DMS114 treated with DMSO at 0.1 percent for 48 hours (cell line): ENCODE measurements around the gene ZNF521.

Experiments used
- DNase-seq: peaks from one replicate; lab custom pipeline; 2025; ENCODE audit not compliant: unreplicated experiment; lab: John Stamatoyannopoulos, UW

ZNF521 gene

DNA sequence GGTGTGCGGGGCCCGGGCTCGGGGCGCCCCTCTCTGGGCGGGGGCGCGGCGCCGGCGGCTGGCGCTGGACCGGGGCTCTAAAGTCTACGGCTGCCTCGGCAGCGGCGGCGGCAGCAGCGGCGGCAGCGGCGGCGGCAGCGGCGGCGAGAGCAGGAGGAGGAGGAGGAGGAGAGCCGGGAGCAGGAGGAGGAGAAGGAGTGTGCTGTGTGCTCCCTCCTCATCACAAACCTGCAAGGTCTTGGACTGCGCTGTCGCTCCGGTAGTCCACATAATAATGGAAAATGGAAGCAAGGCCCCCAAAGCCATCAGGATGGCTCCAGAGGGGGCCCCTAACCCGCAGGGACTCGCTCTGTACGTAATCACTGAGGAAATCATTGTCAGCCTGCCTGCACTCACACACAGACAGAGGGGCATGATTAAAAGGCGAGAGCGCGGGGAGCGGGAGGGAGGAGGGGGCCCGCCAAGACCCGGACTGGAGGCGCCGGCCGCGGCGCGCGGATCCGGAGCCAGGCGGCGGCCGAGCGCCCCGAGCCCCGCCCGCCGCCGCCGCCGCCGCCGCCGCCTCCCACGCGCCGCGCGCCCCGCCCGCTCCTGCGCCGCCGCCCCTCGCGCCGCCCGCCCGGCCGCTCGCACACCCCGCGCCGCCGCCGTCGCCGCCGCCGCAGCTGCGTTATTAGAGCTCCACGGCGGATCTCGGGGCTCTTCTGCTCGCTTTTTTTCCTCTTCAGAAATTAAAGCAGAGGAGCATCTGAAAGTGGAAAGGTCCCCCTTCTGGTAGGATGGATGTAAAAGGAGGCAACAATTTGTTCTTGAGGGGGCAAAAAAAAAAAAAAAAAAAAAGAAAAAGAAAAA, at the start of gene ZNF521:
Gene ZNF521, minus strand, starts transcription at position 390 of the 852 bp plus-strand sequence. CDS start 1,220 bp downstream, outside the sequence.
- peak; percentile 33 for DNase-seq

DNA sequence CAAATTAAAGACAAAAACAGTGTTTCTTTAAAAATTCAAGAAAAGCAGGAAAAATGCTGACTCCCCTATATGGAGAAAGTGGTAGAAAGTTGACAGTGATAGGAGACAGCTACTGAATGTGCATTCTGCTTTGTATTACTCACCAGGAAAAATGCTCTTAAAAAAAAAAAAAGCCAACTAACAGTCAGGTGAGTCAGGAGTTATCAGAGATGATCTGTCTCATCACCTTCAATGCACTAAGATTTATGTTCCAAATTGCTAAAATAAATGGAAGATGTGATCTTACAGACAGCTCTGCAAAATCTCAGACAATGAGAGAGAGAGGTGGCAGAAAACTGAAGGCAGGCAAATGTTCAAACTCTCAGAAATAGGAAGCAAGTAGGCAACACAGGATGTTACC, 47.6 kb upstream of the ZNF521 start:
- no peak for DNase-seq

DNA sequence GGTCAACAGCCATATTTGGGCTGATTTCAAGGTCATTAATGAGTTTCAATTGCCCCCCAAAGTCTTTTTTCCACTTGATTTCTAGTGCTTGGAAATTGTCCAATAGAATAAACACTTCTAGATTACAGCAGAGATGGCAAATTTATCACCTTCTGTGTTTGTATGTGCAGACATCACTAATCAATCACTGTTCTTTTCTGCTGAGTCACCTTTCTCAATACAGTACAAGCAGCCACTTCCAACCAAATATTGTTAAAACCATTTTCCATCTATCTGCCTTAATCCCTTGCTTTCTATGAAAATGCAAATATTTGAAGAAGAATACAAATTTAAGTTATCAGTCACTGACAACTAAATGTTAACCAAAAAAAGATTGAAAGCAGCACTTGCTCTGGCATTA, 40.2 kb upstream of the ZNF521 start:
- DNase-seq: no peak

DNA sequence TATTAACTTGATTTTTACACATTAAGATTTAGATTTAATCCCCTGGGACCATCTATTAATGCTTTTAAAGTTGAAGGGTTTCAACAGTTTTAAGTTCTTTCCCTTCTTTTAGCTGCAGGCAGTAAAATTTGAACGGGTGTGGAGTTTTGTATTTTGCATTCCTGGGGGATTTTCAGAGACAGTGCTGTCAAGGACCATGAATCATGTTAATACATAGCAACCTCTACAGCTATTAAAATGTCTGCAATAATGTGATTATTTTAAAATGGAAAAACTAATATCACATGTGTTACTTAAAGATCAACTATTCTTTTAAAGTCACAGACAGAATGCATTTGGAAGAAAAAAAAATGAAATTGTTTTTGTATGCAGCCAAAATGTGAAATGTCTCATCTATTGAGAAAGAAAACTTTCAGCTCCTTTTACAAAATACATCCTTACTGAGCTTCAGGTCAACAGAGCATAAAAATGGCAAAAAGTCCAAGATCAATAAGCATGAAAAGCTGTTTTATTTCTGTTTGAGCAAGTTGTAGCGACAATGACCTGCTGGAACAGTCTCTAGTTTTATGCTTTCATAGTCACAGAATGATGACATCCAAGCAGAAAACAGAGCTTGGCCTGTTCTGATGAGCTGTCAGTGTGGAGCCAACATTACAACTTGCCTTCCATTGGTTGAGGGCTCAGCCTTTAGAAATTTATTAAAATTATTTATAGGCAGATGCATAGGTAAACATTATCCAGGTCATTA, 21.6 kb upstream of the ZNF521 start:
- no peak for DNase-seq

DNA sequence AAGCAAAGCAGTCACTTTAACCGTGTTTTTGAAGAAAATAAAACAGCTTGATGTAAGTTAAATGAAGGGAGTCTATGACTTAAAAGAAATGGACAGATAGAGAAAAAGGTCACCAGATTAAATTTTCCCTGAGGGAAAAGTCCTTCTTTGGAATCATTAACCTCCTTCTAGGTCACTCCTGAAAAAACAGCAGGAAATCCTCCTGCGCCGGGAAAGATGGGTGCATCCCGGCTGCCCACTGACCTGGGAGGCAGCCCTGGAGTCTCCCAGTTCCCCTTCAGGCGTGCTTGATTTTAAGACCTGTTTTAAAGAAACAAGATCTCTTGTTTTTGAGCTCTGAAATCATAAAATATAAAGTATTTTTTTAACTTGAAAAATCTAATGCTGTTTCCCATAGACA, 18.4 kb upstream of the ZNF521 start:
- DNase-seq: no peak

DNA sequence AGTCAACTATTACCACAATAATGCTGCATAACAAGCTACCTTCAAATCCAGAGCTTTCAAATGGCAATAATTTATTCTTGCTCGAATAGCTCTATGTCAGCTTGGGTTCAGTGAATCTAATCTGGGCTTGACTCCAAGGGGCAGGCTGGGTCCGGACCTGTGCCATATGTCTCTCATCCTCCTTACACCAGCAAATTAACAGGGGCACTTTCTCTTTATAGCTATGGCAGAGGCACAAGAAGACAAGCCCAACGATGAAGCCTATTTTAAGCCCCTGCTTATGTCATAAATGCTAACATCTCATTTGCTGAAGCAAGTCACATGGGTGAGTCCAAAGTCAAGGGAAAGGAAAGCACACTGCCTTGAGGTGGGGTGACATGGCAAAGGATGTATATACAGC, 13.3 kb upstream of the ZNF521 start:
- no peak for DNase-seq

DNA sequence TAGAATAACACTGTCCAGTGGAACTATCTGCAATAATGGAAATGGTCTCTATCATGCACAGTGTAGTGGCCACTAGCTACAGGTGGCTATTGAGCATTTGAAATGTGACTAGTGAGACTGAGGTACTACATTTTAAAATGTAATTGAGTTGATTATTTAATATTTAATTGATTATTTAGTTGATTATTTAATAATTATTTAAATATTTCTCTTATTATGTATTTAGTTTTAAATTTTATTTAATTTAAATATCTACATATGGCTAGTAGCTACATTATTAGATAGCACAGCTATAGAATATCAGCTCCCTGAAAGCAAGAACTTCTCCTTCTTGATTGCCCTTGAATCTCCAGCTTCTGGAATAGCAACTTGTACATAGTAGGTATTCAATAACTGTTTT, 12.8 kb upstream of the ZNF521 start:
- no peak for DNase-seq

DNA sequence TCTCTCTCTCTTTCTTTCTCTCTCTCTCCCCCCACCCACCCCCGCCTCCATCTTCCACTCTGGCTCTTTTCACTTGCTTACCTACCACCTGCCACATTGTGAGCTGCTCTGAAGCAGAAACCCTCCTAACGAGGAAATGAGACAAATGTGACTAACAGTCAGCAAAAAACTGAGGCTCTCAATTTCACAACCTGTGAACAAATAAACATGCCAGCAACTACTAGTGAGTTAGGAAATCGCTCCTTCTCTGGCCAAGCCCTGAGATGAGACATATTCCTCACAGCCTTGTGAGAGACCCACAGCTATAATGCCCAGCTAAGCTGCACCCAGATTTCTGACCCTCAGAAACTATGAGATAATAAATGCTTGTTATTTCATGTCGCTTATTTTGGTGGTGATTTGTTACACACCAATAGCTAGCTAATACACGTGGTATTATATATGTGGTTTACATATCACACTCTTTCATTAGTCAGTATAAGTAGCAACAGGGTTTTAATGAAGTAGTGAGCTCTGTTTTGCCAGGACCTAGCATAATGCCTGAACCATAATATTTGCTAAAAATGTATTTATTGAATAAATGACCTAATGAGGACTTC, 8.4 kb upstream of the ZNF521 start:
- DNase-seq: no peak

DNA sequence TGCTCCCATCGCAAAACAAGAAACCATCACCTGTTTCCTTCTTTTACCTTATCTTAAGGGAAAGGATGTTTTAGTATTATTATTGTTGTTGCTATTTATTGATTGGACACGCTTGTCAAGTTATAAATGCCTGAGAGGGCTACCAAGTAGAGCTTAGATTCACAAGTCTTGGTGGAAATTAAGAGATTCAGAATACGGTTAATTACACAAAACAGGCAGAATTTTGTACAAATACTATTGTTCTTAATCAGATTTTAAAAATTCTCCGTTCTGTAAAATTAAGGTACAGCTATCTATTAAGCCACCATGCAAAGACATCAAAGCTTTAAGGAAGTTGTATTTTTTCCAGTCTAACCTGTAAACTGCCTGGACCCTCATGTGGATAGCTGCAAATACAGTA, 1.1 kb upstream of the ZNF521 start:
- no peak for DNase-seq

DNA sequence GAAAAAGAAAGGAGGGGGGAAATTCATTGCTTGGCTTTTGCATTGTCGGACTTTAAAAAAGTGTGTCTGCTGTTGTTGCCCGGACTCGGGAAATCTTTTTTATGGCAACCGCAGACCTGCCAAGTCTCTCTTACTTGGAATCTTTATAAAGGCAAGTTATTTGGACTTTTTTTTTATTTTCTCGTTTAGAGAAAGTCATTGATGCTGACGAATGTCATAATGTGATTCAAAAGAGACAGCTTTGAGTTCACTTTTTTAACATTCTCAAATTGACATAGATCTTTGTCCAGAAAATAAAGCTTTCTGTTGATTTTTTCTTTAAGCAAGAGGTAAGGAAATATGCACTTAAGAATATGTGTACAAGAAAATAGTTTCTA, 651 bp upstream of the ZNF521 start:
- DNase-seq: no peak

DNA sequence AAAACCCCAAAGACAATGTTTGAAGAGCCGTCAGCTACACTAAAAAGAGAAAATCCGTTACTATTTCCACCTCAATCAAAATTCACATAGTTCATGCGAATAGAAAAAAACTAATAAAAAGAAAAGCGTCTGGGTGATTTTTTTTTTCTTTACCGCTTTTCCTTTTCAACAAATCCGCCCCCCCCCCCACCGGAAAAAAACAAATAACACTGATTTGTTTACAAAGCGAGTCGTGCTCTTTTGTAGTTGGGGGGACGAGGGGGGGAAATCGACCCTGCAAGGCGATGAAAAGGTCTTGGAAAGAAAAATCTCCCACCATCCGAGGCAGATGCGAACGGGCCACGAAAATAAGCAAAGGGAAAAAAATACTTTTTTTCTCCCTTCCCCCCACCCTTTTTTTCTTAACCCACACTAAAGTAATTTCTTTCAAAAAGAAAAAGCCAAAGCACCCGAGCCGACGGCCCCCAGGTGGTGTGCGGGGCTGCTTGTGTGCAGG, 638 bp downstream of the ZNF521 start:
- DNase-seq: no peak

DNA sequence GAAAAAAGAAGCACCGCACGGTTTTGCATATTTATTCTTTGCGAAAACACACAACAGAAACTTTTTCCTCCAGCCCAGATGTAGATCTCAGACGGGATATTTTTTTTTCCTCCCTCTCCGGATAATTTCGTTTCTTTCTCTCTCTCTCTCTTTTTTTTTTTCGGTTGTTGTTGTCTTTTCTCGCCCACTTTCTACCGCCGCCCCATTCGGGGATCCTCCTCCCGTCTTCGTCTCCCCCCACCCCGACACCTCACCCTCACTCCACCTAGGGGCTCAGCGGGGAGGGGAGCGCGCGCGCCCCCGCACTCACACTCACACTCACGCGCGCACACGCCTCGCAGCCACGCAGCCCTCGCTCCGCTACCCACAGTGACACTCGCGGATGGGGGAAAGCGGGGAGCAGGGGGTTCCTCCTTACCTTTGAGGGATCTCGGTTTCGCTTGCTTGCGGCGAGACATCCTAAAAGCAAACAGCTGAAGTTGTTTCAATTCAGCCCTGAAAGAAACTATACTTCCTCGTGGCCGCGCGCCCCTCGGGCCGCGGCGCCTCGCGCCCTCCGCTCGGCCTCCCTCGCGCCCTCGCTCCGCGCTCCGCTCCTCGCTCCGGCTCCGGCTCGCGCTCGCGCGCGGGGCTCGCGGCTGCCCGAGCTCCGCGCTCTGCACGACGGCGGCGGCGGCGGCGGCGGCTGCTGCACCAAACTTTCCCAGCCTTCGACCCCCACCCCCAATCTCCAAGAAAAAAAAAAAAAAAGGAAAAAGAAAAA, 1.3 kb downstream of the ZNF521 start:
- no peak for DNase-seq

DNA sequence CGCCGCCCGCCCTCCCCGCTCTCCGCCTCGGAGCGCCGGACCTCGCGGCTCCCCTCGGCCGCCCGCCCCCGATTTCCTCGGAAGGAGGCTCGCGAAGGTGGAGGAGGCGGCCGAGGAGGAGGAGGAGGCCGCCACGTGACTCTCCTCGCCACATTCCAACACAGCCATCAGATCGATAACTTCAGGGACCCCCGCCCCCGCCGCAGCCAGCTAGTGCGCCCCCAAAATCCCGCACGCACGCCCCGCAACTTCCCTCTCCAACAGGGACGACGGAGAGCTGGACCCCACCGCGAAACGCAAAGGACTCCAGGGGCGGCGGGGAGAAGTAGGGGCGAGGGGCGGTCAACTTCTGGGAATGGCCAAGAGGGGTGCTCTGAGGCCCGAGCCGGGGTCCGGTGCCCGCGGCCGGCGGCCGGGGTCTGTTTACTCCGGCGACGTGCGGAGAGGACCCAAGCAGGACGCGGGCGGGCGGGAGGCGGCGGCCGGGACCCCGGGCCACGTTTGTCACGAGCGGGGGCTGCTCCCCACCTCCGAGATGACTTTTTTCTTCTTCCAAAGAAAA, 2.0 kb downstream of the ZNF521 start:
- DNase-seq: no peak

DNA sequence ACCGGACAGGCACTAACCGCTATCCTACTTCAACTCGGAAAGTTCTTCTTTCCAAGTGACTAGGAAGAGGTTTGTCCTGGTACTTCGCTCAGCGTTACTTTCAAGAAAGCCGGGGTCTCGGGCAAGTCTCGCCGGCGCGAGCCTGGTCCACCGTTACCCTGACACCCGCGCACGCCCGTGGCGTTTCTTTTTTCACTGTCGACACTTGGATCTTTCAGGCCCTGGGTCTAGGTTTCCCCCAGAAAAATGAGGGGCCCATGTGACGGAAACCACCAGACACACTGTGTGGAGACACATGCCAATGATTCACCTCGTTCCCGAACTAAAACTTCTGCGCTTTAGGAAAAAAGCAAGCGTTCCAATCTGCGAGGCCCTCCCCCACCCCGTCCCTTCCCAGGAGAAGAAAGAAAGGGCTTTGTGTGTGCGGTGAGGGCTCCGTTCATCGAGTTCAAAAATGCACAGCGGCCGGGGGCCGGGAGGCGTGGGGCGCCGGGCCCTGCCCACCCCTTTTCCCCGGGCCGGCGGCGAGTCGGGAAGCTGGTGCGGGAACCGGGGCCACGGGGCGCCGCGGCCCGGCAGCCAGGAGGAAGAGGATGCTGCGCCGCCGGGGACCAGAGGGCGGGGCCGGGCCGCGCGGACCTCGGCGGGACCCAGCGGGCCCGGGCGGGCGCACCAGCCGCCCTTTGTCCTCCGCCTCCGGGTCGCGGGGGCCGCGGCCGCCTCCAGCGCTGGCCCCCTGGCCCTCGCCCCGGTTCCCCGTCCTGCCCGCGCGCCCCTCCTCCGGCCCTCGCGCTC, 2.6 kb downstream of the ZNF521 start:
- DNase-seq: no peak

DNA sequence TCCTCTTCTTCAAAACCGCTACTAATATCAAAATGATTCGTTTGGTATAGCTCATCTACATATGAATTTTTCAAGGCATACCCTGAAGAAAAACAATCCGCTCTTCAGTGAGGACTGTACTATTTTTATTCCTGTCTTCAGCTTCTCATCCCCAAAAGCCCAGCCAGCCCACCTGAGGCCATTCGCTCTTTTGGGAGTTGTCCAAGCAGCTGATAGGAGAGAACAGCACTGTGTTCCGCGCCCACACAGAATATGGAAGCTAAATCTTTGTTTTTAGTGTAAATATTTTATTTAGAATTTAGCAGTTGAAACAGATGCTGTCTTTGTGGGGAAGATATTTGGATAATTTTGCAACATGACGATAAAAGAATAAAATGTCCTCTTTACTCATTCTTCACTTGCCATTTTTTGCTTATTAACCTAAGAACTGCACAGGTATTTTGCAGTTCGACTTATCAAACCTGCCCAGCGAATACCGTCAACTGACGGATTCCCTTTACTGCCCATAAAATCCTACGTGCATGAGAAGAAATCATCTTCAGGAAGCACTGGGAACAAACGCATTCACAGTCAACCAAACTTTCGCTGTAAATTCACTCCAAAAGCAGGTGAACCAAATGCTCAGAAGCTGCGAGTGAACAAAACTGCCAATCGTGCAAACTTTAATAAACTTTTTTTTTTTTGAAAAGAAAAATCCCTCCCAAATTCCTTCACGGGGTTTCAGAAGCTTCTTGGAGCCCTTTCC, 3.4 kb downstream of the ZNF521 start:
- DNase-seq: no peak

DNA sequence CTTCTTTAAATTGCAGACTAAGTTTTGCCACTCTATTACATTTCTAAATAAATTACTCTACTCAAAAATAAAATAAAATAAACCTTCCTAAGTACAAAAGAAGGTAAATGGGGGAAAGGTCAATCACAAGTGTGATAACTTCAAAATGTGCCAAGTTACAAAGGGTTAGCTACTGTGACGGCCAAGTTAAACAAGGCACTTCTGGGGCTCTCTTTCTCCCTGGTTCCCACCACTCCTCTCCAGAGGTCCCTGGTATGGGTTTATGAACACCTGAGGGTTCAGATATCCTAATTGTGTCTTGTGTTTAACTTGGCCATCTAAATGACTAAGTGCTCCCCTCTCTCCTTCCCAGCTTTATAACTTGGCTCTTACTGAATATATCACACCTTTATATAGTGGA, 5.4 kb downstream of the ZNF521 start:
- no peak for DNase-seq

DNA sequence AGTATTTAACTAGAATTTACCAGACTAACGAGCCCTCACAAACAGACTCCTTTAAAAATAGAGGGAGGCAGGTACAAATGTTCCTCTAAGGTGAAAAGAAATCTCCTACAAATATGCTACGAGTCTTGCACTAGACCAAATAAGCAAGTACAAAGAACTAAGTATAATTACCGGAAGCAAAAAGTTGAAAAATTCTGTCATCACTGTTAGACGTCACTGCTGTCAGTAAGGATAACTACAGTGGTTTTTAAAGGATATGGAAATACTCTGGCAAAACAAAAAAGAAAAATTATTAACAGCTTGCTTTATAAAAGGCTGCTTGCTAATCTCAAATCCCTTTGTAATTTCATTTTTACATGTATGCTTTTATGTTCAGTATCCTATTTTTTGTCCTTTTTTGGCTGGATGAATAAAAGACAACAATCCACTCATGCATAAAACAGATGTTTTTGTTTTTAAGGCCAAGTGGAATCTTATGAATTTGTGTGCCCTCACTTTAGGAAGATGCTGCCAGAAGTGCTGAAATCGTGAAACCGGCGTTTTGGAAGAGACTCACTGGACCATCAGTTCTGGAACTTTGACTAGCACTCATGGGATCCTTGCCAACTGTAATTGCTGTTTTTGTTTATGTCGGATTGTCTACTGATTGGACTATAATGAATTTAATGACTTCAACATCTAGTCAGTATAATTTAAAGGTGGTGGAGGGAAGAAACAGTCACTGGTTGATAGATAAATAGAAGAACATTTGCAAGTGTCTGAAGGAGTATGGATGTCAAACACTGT, 6.7 kb downstream of the ZNF521 start:
- DNase-seq: no peak

DNA sequence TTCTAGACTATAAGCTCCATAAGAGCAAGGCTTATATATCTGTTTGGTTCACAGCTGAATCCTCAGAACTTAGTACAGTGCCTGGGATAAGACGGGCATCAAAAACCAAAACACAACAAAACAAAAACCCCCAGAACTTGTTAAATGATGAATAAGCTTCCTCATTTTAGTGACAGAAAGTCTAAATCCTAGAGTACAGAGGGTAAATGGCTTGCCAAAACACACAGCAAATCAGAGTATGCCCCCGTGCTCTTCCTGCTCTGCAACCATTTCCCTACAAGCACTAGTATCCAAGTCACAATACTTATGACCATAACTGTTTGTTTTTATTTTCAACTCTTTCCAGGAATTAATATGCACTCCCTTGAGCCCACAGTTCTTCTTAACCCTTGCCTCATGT, 10.1 kb downstream of the ZNF521 start:
- DNase-seq: no peak

DNA sequence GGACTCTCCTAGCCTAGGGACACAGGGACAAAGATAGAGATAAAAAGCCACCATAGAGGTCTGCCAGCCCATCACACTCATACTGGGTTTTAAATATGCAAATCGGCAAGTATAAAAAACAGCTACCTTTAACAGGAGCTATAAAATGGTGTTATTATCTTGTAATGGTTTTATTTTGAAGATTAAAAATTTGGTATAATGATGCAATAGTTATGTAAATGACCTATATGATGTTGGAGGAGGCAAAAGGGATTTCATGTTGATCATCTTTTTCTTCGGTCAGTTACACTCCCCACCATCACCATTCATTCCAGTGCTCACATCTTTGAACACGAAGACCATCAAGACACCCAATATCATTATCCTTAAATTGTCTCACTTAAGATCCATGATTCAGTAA, 11.2 kb downstream of the ZNF521 start:
- DNase-seq: no peak
